Urinary bladder (tissue), 4 donors: ENCODE data around the gene TMEM59. TPM values are rescaled to one million over a fixed set of nuclear protein-coding genes. Genes with fewer than 3 reads are reported as not detected.
"Not testable (repeated sequence)": the region's sequence is repeated elsewhere in the genome, so short reads cannot be mapped to it uniquely, and the experiment has no call there.

ENCODE experiments used
- DNase-seq: peaks from one replicate; pipeline ENCODE4 v3.0.0-alpha.2; 2015; ENCODE audit errors: extremely low spot score
- H3K27ac ChIP-seq: one replicate; pipeline ENCODE4 v1.5.1; 2013; ENCODE audit warnings: low read depth, mild to moderate bottlenecking, moderate library complexity
- H3K36me3 ChIP-seq: one replicate; pipeline ENCODE4 v1.6.1; 2013; ENCODE audit warnings: mild to moderate bottlenecking, moderate library complexity; ENCODE audit not compliant: insufficient read depth
- H3K4me1 ChIP-seq: one replicate; pipeline ENCODE4 v1.6.1; 2013; ENCODE audit warnings: mild to moderate bottlenecking, moderate library complexity; ENCODE audit not compliant: insufficient read depth
- H3K4me3 ChIP-seq: one replicate; pipeline ENCODE4 v1.5.1; 2013; ENCODE audit warnings: low read depth, low read length
- WGBS: extraction: QIAGEN DNeasy Blood & Tissue Kit; methylation state at CpG from one replicate; pipeline ENCODE4 v1.1.7; 2013; 5-methylcytosine and 5-hydroxymethylcytosine counted together
- polyA plus RNA-seq: library from polyadenylated mRNA; stranded (reverse); fragments of 200-250 nt; gene quantifications from one replicate; pipeline ENCODE4 v1.2.3, GENCODE V29; 2013
- total RNA-seq: library from RNA; depleted of rRNA; stranded (reverse); fragments of >200 nt; gene quantifications from one replicate; pipeline ENCODE4 v1.2.3, GENCODE V29; 2014
- donor health status: healthy with polysubstance abuse.
- donor health status: healthy.

Gene TMEM59
- total and polyA plus RNA-seq, 2 donors = 276 to 398 TPM

GRCh38 chr1:54081306-54082270, 28.6 kb upstream of the TMEM59 start:
- Histone ChIP-seq H3K36me3 (no peaks in the 10 kb centered on the region), H3K4me1 (no peaks in the 10 kb centered on the region), H3K27ac (no peak overlapping the region), H3K4me3 (no peak overlapping the region)
- DNase-seq = no peak
- WGBS = 86% methylated on average over 8 of the region's 8 CpGs

- Histone ChIP-seq H3K27ac (no peak overlapping the region), H3K36me3 (no peaks in the 10 kb centered on the region), H3K4me1 (no peaks in the 10 kb centered on the region), H3K4me3 (no peak overlapping the region)
- WGBS = 94% methylated on average over 2 of the region's 2 CpGs
- DNase-seq = no peak
These were observed 27.6 kb upstream of the TMEM59 start for GRCh38 chr1:54080598-54081049.

GRCh38 chr1:54077359-54077758, 24.4 kb upstream of the TMEM59 start:
- H3K36me3 ChIP-seq = no peaks in the 10 kb centered on the region
- no peaks in the 10 kb centered on the region for H3K4me1 ChIP-seq
- no peak for DNase-seq
- H3K27ac ChIP-seq = no peak overlapping the region
- no peak overlapping the region for H3K4me3 ChIP-seq

GRCh38 chr1:54070171-54070837, 17.3 kb upstream of the TMEM59 start:
- Histone ChIP-seq H3K36me3 (no peaks in the 10 kb centered on the region), H3K27ac (no peak overlapping the region), H3K4me1 (no peaks in the 10 kb centered on the region), H3K4me3 (no peak overlapping the region)
- DNase-seq = peak; percentile 45
- WGBS = 22% methylated on average over 2 of the region's 2 CpGs

- no peak for DNase-seq
- Histone ChIP-seq H3K4me3 (no peak overlapping the region), H3K27ac (no peak overlapping the region), H3K36me3 (no peaks in the 10 kb centered on the region), H3K4me1 (no peaks in the 10 kb centered on the region)
- 65% methylated on average over 1 of the region's 1 CpG for WGBS
These were observed 16.8 kb upstream of the TMEM59 start for GRCh38 chr1:54069791-54070170.

- Histone ChIP-seq H3K27ac (no peak overlapping the region), H3K4me3 (no peak overlapping the region), H3K36me3 (no peaks in the 10 kb centered on the region), H3K4me1 (no peaks in the 10 kb centered on the region)
- no peak for DNase-seq
- 84% methylated on average over 5 of the region's 5 CpGs for WGBS
These were observed 11.3 kb upstream of the TMEM59 start for GRCh38 chr1:54064299-54064698.

GRCh38 chr1:54054438-54054749, 1.4 kb upstream of the TMEM59 start:
- H3K4me1 ChIP-seq = peaks cover 3% of the 10 kb centered on the region
- H3K36me3 ChIP-seq = no peaks in the 10 kb centered on the region
- no peak overlapping the region for H3K27ac ChIP-seq
- peak overlapping the region; percentile 67 for H3K4me3 ChIP-seq
- WGBS = 47% methylated on average over 5 of the region's 5 CpGs
- no peak for DNase-seq

GRCh38 chr1:54053745-54054437, 887 bp upstream of the TMEM59 start:
- WGBS = 10% methylated on average over 21 of the region's 21 CpGs
- H3K27ac ChIP-seq = no peak overlapping the region
- peak overlapping the region; percentile 67 for H3K4me3 ChIP-seq
- H3K36me3 ChIP-seq = no peaks in the 10 kb centered on the region
- peaks cover 3% of the 10 kb centered on the region for H3K4me1 ChIP-seq
- no peak for DNase-seq

GRCh38 chr1:54052431-54052933, 522 bp downstream of the TMEM59 start:
- WGBS = under 1% methylated on average over 23 of the region's 23 CpGs
- peak overlapping the region; percentile 67 for H3K4me3 ChIP-seq
- H3K27ac ChIP-seq = peak overlapping the region; percentile 97
- H3K36me3 ChIP-seq = no peaks in the 10 kb centered on the region
- DNase-seq = peak; percentile 46
- H3K4me1 ChIP-seq = peaks cover 3% of the 10 kb centered on the region

- 4% methylated on average over 8 of the region's 8 CpGs for WGBS
- H3K4me3 ChIP-seq = peak overlapping the region; percentile 67
- peak overlapping the region; percentile 97 for H3K27ac ChIP-seq
- peaks cover 3% of the 10 kb centered on the region for H3K4me1 ChIP-seq
- H3K36me3 ChIP-seq = no peaks in the 10 kb centered on the region
- DNase-seq = no peak
These were observed 1.0 kb downstream of the TMEM59 start for GRCh38 chr1:54051933-54052430.

GRCh38 chr1:54050435-54050834, 2.6 kb downstream of the TMEM59 start:
- H3K27ac ChIP-seq, H3K36me3 ChIP-seq, H3K4me3 ChIP-seq, H3K4me1 ChIP-seq, DNase-seq: not testable (repeated sequence)
- WGBS = 95% methylated on average over 12 of the region's 12 CpGs

GRCh38 chr1:54047384-54048305, 5.4 kb downstream of the TMEM59 start:
- H3K4me3 ChIP-seq = no peak overlapping the region
- no peaks in the 10 kb centered on the region for H3K36me3 ChIP-seq
- no peak for DNase-seq
- H3K4me1 ChIP-seq = peaks cover 3% of the 10 kb centered on the region
- WGBS = 71% methylated on average over 5 of the region's 5 CpGs
- no peak overlapping the region for H3K27ac ChIP-seq
